GM19372 (cell line): Measurements from ENCODE around the gene GPN3.
"Not testable (repeated sequence)": the region's sequence is repeated elsewhere in the genome, so short reads cannot be mapped to it uniquely, and the experiment has no call there.

Experiments
- ATAC-seq: cut with Tn5 transposase; IDR thresholded peaks from one replicate; pipeline ENCODE4 v1.9.1; 2021; ENCODE audit warnings: mild to moderate bottlenecking, low read depth, moderate library complexity; ENCODE audit not compliant: unreplicated experiment

GPN3 gene

DNA sequence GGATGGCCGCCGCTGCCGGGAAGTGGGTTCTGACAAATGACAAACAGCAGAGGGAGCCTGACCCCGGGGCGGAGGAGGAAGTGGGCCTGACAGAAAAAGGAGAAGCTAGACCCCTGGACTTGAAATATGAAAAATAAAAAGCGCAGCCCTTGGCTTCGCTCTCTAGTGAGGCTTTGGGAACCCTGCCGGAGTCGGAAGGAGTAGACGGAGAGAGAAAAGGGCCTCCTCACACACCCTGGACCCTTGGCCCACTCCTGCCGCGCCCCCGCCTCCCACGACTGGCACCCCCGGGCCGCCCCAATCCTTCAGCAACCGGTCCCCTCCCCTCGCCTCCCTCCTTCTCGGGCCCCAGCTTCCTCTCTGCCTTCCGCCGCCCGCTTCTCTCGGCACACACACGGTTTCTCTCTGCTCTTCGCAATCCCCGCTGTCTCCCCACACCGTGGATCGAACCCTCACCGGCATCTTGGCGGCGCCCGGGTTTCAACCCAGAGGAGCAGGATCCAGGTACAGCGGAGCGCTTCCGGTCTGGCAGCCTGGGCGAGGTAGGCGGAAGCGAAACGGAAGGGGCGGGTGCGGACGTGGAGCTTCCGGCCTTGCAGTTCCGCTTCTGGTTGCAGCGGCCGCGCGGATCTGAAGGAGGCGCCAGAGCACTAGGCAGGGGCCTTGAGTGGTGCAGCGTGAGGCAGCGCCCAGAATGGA is 18.1 kb downstream of the GPN3 start, which contains the start of gene ARPC3:
Gene ARPC3, minus strand, starts transcription at position 539 of the 699 bp plus-strand sequence. Its CDS starts 77 bp downstream, at position 462.
- ATAC-seq = peak; percentile 91

DNA sequence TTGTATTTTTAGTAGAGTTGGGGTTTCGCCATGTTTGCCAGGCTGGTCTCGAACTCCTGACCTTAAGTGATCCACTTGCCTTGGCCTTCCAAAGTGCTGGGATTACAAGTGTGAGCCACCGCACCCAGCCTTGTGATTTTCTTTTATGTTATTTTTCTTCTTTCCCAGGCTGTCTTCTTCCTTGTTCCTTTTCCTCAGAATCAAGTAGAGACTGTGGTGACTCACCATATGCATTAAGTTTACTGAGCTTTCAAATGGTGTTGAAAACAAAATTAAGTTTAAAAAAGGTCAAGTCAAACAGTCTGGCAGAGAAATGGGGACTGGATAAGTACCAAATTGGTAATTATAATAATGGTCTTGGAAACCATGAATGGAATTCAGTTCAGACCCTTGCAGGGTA is 23.6 kb downstream of the GPN3 start:
- no peak for ATAC-seq

DNA sequence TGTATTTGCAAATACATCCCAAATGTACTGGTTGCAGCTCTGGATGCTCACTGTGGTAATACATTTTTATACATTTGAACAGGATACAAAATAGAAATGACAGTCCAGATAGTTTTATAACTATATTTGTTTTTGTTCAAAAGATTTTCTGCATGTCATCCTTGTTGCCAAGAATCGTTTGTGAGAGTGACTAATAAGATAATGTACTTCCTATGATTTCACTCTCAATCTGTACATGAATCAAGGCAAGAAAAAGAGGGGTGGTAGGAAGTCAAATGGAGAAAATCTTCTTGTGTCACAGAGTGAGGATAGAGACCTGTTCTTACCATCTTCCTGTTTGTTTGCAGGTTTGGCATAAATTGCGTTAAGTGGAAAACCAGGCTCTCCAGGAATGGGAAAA is 31.8 kb downstream of the GPN3 start:
- no peak for ATAC-seq

DNA sequence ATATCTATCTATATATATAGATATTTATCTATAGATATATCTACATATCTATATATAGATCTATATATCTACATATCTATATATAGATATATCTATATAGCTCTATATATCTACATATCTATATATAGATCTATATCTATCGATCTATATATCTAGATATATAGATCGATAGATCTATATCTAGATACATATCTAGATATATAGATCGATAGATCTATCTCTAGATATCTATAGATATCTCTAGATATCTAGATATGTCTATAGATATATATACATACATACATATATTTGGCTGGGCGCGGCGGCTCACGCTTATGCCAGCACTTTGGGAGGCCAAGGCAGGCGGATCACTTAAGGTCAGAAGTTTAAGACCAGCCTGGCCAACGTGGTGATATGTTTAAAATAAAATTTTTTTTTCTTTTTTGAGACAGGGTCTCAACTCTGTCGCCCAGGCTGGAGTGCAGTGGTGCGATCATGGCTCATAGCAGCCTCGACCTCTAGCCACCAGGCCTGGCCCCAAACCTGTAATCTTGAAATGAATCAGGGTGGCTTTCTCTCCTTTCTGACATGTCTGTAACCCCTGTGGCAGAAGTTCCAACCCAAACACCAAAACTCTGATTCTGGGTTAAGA is 36.0 kb downstream of the GPN3 start:
- peak; percentile 11 for ATAC-seq

DNA sequence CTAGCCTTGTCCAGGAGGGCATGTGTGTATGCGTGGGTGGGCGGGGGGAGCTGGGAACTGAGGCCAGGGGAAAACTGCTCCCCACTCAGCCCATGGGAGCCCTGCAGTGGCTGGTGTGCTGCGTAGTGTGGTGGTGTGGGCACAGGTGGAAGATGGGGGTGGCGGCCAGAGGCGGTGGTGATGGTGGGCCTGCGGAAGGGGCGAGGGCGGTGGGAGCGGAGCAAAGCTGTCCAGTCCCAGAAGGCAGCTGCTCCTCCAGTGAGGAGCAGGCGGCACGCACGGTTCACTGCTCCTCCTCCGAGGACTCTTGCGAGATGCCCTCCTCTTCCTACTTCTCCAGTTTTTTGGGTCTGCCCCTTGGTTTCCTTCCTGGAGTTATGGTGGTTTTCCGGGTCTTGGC is 38.4 kb downstream of the GPN3 start:
- not testable (repeated sequence) for ATAC-seq

DNA sequence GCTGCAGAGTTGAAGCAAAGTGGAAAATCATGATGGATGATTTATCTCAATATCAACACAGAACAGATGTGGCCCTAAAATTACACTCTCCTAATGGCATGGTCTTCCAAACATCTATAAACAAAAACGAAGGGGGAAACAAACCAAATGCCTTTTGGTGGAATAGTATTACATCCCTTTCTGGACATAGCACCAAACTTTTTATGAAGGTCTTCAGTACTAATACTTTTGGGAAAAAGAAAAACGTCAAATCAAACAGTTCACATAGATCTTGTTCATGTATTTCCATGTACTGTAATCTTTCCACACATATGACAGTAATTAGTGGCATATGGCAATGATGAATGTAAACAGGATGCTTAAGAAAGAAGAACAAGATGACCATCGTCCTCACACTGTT is 41.7 kb downstream of the GPN3 start:
- no peak for ATAC-seq

DNA sequence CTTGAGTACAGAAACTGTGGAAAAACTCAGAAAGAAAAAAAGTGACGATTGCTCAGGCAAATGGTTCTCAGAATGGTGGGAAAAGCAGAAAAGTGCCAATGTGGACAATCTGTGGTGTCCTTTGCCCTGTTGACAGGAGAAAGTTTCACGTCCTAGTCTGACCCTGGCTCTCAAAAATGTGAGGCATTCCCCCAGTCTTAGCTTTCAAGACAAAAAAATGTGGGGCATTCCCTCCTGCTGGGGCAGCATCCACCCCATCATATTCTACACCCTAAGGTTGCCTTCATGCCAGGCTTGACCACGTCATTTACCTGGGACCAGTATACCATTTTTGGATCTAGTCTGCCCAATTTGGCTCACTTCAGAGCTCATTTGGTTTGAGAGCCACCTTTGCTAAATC is 43.8 kb downstream of the GPN3 start:
- no peak for ATAC-seq

DNA sequence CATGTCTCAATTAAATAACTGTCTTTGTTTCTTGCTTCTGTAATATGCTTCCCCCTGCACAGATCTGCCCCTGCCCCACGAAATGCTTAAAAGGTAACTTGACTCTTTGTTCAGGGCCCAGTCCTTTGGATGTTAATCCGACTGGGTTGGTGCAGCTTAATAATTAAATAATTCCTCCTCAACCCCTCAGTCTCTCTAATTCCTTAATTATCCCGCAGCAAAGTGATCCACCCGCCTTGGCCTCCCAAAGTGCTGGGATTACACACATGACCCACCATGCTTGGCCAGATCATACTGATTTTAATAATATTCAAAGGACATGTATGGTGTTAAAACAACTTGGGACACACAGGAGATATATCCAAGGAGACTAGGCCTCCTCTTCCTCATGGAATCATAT is 46.4 kb downstream of the GPN3 start:
- no peak for ATAC-seq

DNA sequence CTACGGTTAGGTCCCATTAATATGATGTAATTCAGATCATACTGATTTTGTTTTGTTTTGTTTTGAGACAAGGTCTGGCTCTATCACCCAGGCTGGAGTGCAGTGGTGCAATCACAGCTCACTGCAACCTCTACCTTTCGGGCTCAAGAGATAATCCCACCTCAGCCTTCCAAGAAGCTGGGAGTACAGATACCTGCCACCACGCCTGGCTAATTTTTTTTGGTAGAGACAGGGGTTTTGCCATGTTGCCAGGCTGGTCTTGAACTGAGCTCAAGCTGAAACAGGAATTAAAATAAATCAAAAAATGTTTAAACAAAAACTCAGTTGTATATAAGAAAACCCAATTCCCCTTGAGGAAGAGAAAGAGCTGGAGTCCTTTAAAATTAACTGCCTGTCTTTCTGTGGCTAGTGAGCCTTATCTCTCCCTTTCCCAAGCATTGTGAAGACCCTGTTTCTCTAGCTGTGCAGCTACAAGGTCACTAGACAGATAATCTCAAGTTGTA is 46.8 kb downstream of the GPN3 start:
- no peak for ATAC-seq

DNA sequence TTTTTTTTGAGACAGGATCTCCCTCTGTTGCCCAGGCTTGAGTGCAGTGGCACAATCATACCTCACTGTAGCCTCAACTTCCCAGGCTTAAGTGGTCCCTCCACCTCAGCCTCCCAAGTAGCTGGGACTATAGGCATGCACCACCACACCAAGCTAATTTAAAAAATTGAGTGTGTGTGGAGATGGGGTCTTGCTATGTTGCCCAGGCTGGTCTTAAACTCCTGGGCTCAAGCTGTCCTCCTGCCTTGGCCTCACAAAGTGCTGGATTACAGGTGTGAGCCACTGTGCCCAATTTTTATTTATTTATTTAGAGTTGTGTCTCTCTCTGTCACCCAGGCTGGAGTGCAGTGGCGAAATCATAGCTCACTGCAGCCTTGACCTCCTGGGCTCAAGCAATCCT is 47.4 kb downstream of the GPN3 start:
- not testable (repeated sequence) for ATAC-seq

DNA sequence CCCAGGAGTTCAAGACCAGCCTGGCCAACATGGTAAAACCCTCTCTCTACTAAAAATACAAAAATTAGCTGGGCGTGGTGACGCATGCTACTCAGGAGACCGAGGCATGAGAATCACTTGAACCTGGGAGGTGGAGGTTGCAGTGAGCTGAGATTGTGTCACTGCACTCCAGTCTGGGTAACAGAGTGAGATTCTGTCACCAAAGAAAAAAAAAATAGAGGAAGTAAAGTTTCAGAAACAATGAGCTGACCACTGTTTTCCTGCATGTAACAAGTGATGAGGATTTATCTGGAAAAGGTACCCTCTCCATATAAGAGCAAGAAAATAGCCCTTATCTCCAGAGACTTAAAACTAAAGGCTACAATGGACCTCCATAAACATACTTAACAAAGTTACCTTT is 50.9 kb downstream of the GPN3 start:
- not testable (repeated sequence) for ATAC-seq

DNA sequence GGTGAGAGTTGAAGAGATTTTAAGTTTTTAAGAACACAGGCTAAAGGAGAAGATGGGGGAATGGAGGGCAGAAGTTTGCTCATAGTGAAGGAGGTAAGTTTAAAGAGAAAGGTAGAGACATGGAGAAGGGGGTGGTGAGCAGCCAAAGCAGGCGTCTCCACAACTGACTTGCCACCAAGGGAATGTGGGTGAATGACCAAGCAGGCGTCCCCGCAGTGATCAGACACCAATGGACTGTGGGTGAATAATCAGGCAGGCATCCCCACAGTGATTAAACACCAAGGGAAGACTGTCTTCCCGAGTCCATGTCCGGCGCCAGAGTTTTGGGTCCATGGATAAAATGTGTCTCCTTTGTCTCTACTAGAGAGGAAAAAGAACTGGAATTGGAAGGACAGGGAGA is 58.0 kb downstream of the GPN3 start:
- not testable (repeated sequence) for ATAC-seq

DNA sequence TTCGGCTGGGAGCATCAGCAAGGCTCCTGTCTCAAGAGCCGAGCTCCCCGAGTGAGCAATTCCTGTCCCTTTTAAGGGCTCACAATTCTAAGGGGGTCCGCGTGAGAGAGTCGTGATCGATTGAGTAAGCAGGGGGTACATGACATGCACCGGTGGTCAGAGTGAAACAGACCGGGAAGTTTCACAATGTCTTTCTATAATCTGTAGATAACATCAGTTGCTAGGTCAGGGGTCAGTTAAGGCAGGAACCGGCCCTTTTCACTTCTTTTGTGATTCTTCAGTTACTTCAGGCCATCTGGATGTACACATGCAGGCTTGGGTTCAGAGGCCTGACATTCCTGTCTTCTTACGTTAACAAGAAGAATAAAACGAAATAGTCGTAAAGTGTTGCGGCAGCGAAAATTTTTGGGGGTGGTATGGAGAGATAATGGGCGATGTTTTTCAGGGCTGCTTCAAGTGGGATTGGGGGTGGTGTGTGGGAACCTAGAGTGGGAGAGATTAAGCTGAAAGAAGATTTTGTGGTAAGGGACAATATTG is 62.9 kb downstream of the GPN3 start:
- ATAC-seq = not testable (repeated sequence)

DNA sequence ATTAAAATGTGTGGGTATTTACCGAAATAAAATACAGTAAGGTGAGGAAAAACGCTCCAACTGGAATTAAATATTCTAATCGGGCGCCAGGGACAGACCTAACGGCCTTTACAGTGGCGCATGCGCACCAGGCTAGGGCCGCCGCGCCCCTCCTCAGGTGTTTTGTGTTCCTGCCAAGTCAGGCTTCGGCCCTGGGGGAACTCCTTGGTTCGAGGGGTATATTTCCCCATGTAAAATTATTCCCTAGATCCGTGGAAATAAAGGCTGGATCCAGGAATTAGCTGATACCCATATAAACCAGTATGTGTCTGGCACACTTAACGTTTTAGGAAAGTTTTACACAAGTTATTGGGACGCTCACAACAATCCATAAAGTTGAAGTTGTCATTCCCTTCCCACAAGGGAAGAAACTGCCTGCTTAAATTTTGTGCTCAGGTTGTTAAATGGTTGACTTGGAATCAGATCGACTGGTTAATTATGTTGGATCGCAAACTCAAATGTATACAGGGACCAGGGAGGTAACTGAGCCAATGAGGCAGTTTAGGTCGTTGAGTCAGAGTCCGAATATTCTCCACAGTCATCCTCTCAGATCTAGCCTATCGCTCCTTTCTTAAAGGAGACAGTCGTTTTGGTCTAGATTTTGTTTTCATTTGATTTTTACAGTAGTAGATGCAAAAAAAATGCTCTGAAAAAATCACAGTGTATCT is 63.9 kb downstream of the GPN3 start:
- ATAC-seq = peak; percentile 53

DNA sequence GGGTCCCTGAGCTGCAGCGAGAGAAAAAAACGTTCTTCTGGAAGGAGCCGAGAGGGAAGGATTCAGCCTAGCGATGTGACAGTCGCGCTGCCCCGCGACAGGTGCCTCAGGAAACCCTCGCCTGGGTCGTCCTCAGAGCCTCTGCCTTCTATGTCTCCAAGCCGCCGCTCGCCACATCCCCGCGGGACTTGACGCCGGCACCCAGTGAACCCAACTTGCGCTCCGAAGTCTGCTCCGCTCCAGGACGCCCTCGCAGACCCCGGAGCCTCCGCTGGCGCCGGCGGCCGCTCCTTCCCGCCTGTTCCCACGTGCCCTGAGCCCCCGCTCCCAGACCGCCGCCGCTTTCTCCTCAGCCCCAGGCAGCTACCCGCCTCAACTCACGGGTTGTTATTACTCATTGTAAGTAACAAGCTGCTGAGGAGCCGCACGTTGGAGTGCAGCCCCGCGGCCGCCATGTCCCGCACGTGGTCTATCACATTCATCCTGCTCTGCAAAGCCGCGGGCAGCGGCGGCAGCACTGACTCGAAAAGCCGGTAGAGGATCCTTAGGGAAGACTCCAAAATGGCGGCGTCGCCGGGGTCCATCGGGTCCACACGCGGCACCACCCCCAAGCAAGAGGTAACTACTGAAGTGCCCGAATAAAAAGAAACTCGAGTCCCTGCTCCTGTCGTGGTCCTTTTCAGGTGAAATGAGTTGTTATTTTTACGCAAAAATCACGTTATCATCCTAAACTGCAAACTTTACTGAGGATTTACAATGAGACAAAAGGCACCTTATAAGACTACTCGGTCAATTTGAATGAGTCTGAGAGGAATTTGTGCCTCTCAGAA is 64.7 kb downstream of the GPN3 start, which contains the start of gene ANAPC7:
Gene ANAPC7, minus strand, starts transcription at position 563 of the 830 bp plus-strand sequence. Its CDS starts 81 bp downstream, at position 482.
- peak; percentile 69 for ATAC-seq
